ENCODE data around the gene B4GALNT1. TPM values are rescaled to one million over a fixed set of nuclear protein-coding genes. Genes with fewer than 3 reads are reported as not detected.

B4GALNT1 gene
- total RNA-seq, 1 donor from 2014 or later, result 10.8 TPM

DNA sequence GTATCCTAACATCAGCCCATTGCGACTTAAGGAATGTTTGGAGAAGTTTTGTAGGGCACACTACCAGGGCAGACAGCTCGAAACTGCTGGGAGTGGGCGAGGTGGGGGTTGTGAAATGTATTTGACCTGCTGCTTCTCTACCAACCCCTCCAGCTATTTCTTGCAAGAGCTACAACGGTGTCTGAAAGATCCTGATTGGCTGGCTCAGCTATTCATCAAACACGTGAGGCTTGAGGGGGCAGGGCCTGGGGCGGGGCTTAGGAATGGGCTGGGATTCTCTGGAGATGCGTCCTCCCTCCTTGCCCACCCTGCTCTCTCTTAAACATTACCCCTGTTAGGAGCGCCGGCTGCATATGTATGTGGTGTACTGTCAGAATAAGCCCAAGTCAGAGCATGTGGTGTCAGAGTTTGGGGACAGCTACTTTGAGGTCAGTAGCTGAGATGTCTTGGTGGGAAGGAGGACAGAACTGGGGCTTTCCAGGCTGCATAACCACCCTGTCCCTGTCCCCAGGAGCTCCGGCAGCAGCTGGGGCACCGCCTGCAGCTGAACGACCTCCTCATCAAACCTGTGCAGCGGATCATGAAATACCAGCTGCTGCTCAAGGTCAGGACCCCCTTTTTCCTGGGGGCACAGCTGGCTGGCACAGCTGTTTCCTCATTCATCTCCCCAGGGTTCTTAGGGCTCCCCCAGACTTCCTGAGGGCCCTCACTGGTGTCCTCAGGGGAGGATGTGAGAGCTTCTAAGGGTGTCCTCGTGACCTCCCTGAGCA lies 18.6 kb downstream of the B4GALNT1 start:
- peaks cover 60% of the 10 kb centered on the region for H3K27me3 Mint-ChIP-seq (ENCODE audit: low read depth)
- H3K9me3 Mint-ChIP-seq, result no peaks in the 10 kb centered on the region
- intact Hi-C loops (cut with micrococcal nuclease), result no loop called here
- no peak overlapping the region for H3K4me3 Mint-ChIP-seq (ENCODE audit: low read depth)
- H3K27ac Mint-ChIP-seq, result no peak overlapping the region
- H3K4me1 Mint-ChIP-seq (ENCODE audit: low read depth), result peaks cover 5% of the 10 kb centered on the region
- no peak for DNase-seq (ENCODE audit: low spot score)
- H3K36me3 Mint-ChIP-seq (ENCODE audit: low read depth), result no peaks in the 10 kb centered on the region

DNA sequence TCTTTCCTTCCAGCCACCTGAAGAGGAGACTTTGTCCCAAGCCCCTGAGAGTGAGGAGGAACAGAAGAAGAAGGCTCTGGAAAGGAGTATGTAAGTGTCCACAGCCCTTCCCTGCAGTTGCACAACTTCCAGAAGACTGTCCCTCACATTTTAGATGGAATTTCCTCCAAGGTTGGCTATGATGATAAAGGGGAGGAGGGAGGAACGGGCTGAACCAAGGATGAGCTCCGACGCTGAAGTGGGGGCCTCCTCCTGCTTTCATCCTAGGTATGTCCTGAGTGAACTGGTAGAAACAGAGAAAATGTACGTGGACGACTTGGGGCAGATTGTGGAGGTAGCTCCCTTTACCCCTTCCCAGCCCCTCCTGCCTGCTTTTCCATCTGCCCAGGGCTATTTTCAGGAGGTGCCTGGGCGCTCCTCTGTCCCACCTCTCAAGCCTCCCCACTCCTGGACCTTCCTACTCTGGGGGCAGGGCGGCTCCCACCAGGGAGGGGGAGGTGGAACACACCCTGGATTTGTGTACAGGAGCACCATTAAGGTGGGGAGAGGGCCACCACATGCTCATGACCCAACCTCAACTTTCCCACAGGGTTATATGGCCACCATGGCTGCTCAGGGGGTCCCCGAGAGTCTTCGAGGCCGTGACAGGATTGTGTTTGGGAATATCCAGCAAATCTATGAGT lies 19.4 kb downstream of the B4GALNT1 start:
- Mint-ChIP-seq H3K27me3 (ENCODE audit: low read depth) (peaks cover 53% of the 10 kb centered on the region), H3K36me3 (ENCODE audit: low read depth) (no peaks in the 10 kb centered on the region)
- intact Hi-C loops (cut with micrococcal nuclease), result no loop called here

DNA sequence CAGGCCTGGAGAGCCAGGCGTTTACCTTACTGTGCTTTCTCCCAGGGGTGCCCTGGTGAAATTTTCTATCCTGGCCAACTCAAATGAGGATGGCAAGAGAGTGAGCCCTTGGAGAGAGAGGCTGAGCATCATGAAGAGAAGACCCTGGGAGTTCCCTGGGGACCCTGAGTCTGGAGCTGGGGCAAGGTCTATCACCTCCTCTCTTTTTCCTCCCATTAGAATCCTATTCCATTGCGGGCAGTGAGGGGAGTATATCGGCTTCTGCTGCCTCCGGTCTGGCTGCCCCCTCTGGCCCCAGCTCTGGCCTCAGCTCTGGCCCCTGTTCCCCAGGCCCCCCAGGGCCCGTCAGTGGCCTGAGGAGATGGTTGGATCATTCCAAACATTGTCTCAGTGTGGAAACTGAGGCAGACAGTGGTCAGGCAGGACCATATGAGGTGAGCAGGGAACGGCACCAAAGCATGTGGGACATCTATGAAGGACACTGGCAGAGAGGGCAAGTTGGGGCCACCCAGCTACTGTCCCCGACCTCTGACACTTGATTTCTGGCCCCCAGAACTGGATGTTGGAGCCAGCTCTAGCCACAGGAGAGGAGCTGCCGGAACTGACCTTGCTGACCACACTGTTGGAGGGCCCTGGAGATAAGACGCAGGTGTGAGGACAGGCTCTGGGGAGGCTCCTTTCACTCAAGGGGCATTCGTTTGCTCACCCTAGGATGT lies 20.1 kb downstream of the B4GALNT1 start:
- intact Hi-C loops (cut with micrococcal nuclease), result no loop called here
- DNase-seq (ENCODE audit: low spot score), result no peak

More for the DNA sequence above, 19.4 kb downstream of the B4GALNT1 start:
- no peak for DNase-seq (ENCODE audit: low spot score)
- Mint-ChIP-seq H3K27ac (no peak overlapping the region), H3K4me3 (ENCODE audit: low read depth) (no peak overlapping the region), H3K4me1 (ENCODE audit: low read depth) (peaks cover 2% of the 10 kb centered on the region), H3K9me3 (no peaks in the 10 kb centered on the region)

DNA sequence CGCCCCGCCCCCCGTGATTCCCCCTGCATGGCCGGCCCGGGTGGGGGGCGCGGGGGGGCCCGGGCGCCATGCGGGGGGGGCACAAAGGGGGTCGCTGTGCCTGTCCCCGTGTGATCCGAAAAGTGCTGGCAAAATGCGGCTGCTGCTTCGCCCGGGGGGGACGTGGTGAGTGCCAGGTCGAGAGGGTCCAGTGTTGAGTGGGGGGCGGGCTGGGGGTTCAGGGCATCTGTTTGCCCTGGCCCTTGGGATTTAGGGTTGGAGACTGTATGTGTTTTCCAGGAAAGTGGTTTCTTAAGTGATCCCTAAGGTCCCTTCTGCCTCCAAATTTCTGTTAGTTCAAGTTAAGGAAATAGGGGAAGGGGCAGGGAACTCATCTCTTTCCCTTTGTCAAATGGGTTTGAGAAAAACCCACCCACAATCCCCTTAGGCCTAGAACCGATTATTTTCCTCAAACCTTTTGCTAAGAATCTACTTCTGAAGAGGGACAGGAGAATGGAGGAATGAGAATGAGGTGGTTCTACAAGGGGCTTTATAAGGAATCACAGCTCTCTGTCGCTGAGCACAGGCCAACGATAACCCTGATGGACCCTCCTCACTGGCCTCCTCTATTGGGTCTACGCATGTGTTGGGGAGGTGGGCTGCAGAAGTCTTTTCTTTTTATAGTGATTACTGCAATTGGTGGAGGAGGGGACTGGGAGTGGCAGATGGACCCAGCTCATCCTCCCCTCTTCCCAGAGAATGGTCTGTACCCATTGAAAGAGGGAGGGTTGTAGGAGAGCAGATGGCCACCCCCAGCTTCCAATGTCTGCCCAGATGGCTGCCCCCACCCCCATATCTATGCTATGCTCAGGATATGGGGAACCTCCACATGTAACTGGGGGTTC lies 20.9 kb downstream of the B4GALNT1 start:
- Mint-ChIP-seq H3K4me1 (ENCODE audit: low read depth) (peaks cover 2% of the 10 kb centered on the region), H3K36me3 (ENCODE audit: low read depth) (no peaks in the 10 kb centered on the region), H3K9me3 (no peaks in the 10 kb centered on the region), H3K27ac (no peak overlapping the region), H3K27me3 (ENCODE audit: low read depth) (peaks cover 41% of the 10 kb centered on the region), H3K4me3 (ENCODE audit: low read depth) (peak overlapping the region; percentile 56)
- intact Hi-C loops (cut with micrococcal nuclease), result no loop called here
- DNase-seq (ENCODE audit: low spot score), result no peak

More for the DNA sequence above, 20.1 kb downstream of the B4GALNT1 start:
- peaks cover 2% of the 10 kb centered on the region for H3K4me1 Mint-ChIP-seq (ENCODE audit: low read depth)
- no peaks in the 10 kb centered on the region for H3K9me3 Mint-ChIP-seq
- peaks cover 49% of the 10 kb centered on the region for H3K27me3 Mint-ChIP-seq (ENCODE audit: low read depth)
- no peak overlapping the region for H3K27ac Mint-ChIP-seq
- no peaks in the 10 kb centered on the region for H3K36me3 Mint-ChIP-seq (ENCODE audit: low read depth)
- no peak overlapping the region for H3K4me3 Mint-ChIP-seq (ENCODE audit: low read depth)

DNA sequence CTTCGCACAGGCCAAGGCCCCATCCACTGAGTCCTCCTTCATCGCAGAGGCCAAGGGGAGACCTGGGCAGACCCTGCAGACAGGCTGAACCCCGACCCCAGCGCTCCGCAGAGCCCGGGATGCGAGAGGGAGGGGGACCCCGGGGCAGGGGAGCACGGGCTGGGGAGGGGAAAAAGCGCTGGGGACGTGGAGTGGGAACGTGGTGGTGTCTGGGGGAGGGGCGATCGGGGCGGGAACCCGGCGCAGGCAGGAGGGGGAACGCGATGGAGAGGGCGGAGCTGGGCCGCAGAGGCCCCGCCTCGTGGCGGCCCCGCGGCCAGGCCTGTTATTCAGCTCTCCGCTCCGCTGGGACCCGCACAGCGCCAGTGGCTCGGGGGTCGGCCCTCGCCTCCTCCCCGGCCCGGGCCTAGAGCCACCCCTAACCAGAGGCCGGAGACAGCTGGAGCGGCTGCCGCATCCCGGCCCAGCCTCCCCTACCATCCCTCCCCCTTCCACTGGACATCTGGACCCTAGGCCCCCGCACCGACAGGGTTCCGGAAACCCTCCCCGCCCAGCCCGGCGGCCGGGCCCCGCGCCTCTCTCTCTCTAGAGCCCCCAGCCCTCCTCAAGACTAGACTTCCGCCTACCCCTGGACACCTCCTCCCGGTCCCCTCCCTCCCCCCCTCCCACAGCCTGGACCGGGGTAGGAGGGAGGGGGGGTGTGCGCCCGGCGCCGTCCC lies 21.7 kb downstream of the B4GALNT1 start, which contains the start of gene ARHGEF25:
Gene ARHGEF25 (plus strand): TSS at position 328 of the 719 bp plus-strand sequence. CDS start 460 bp downstream, outside the sequence.
- Mint-ChIP-seq H3K27me3 (ENCODE audit: low read depth) (peaks cover 34% of the 10 kb centered on the region), H3K27ac (no peak within 1 kb of the TSS)
- intact Hi-C loops (cut with micrococcal nuclease), result no loop called here

DNA sequence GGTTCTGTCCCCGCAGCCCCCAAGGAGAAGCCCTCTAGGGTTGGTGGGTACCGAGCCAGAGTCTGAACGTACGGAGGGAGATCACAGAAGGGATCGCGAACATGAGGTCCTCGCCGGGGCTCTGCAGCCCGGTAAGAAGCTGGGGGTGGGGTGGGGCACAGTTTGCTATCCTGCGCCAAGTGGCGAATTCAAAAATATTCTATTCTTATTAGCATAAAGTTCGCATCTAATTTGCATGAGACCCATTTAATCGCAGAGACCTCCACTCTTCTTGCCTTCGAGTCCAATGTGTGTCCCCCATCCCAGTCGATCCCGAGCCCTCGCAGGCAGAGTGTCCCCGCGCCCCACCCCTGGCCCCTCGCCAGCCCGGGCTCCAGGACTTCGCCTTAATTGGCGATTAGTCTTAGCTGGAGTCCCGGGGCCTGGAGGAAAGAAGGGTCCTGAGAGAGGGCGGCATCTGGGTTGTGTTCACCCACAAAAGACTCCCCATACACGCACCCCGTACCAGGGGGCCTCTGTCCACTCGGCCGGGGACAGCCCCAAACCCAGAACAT lies 22.4 kb downstream of the B4GALNT1 start:
- H3K4me3 Mint-ChIP-seq (ENCODE audit: low read depth), result peak overlapping the region; percentile 73
- H3K36me3 Mint-ChIP-seq (ENCODE audit: low read depth), result no peaks in the 10 kb centered on the region
- H3K27ac Mint-ChIP-seq, result no peak overlapping the region
- peaks cover 28% of the 10 kb centered on the region for H3K27me3 Mint-ChIP-seq (ENCODE audit: low read depth)
- intact Hi-C loops (cut with micrococcal nuclease), result no loop called here
- no peaks in the 10 kb centered on the region for H3K9me3 Mint-ChIP-seq
- DNase-seq (ENCODE audit: low spot score), result no peak
- peaks cover 6% of the 10 kb centered on the region for H3K4me1 Mint-ChIP-seq (ENCODE audit: low read depth)

More for the DNA sequence above, 21.7 kb downstream of the B4GALNT1 start, which contains the start of gene ARHGEF25:
- Mint-ChIP-seq H3K4me1 (ENCODE audit: low read depth) (peaks cover 3% of the 10 kb centered on the region), H3K36me3 (ENCODE audit: low read depth) (no peaks in the 10 kb centered on the region), H3K9me3 (no peaks in the 10 kb centered on the region), H3K4me3 (ENCODE audit: low read depth) (peak within 1 kb of the TSS; percentile 73)
- DNase-seq (ENCODE audit: low spot score), result no peak

DNA sequence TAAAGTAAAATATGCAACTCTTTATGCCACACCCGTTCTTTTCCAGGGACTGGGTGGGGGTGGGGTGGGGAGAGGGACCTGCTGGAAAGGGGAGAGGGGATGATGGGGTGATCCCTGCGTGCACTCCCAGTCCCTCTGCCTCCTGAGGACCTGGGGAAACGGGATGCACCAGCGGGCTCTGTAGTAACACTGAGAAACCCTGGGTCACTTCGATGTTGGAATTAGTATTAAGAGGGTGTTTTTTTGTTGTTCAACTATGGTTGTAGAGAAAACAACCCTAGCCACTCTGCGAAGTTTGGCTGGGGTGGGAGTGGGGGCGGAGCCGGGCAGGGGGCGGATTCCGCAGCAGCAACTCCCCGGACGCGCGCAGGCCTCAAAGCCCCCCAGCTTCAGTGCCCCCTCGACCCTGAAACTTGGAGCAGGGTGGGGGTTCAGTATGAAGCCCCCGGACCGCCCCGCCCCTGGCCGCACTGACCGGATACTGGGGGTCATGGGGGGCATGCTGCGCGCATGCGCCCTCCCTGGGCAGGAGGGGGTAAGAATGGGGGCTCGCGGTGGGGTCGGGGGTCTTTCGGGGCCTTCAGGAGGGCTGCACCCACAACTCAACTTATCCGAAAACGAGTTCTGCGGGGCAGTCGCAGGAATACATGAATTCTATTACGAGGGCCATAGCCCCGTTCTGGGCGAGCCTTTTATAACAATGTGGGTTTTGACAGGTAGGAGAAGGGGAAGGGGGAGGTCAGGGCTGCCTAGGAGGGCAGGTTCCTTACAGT lies 23.0 kb downstream of the B4GALNT1 start:
- Mint-ChIP-seq H3K27me3 (ENCODE audit: low read depth) (peaks cover 25% of the 10 kb centered on the region), H3K9me3 (no peaks in the 10 kb centered on the region), H3K4me1 (ENCODE audit: low read depth) (peaks cover 8% of the 10 kb centered on the region), H3K4me3 (ENCODE audit: low read depth) (peak overlapping the region; percentile 73), H3K27ac (no peak overlapping the region), H3K36me3 (ENCODE audit: low read depth) (no peaks in the 10 kb centered on the region)
- intact Hi-C loops (cut with micrococcal nuclease), result no loop called here
- no peak for DNase-seq (ENCODE audit: low spot score)

DNA sequence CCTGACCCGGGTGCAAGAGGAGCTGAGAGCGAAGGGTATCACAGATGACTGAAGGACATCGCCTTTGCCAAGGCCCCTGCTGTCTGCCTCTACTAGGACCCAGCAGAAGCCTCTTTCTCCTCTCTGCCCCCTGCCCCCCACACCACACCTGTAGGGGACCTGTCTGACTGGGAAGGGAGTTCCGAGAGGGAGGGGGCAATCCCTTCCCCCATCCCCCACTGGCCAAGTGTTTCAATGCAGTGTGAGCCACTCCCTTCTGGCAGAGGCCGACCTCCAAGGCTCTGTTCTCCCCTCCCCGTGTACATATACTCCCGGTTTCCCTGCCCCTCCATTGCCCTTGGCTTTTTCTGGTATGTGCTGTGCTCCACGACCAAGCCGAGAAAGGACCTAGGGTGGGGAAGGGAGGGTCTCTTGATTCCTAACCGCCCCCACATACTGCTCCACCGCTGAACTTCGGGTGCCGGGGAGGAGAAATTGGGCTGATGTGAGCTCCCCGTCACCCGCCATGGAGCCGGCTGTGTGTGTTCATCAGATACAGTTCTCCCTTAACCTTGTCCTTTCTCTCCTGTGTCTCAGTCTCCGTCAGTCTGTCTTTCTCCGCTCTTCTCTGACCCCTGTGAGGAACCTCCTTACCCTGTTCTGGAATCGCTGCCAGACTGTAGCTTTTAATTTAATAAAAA lies 23.8 kb downstream of the B4GALNT1 start:
- peaks cover 18% of the 10 kb centered on the region for H3K27me3 Mint-ChIP-seq (ENCODE audit: low read depth)
- H3K4me3 Mint-ChIP-seq (ENCODE audit: low read depth), result no peak overlapping the region
- H3K36me3 Mint-ChIP-seq (ENCODE audit: low read depth), result no peaks in the 10 kb centered on the region
- H3K9me3 Mint-ChIP-seq, result no peaks in the 10 kb centered on the region
- no peak overlapping the region for H3K27ac Mint-ChIP-seq
- peaks cover 10% of the 10 kb centered on the region for H3K4me1 Mint-ChIP-seq (ENCODE audit: low read depth)
- intact Hi-C loops (cut with micrococcal nuclease), result no loop called here
- no peak for DNase-seq (ENCODE audit: low spot score)

DNA sequence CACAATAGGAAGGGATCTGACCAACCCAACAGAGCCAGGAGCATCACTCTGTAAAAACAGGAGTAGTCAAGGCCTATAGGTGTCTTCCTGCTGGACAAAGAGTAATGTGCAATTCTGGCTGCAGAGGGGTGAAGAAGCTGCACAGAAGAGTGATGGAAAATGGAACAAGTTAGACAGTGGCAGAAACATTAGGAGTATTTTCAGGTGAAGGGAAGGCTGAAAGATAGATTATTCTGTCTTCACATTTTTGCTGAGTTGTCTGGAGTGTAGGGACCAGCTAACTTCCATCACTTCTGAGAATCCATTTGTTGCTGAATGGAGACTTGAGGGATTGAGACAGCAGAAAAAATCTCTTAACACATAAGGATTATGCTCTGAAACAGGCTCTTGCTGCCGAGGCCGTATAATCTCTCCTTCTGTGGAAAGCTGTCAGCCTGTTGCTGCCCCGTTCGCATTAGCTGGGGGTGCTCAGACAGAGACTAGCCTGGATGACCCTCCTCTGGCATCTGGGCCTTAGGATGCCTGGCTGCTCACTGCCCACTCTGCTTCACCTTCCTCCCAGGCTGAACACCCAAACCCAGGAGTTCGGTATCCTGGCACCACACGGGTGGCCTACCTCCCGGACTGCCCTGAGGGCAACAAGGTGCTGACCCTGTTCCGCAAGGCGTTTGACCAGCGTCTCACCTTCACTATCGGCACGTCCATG lies 24.9 kb downstream of the B4GALNT1 start:
- Mint-ChIP-seq H3K36me3 (ENCODE audit: low read depth) (peaks cover 2% of the 10 kb centered on the region), H3K27me3 (ENCODE audit: low read depth) (peaks cover 13% of the 10 kb centered on the region), H3K27ac (no peak overlapping the region), H3K4me1 (ENCODE audit: low read depth) (peaks cover 12% of the 10 kb centered on the region), H3K9me3 (no peaks in the 10 kb centered on the region), H3K4me3 (ENCODE audit: low read depth) (no peak overlapping the region)
- intact Hi-C loops (cut with micrococcal nuclease), result no loop called here
- no peak for DNase-seq (ENCODE audit: low spot score)

DNA sequence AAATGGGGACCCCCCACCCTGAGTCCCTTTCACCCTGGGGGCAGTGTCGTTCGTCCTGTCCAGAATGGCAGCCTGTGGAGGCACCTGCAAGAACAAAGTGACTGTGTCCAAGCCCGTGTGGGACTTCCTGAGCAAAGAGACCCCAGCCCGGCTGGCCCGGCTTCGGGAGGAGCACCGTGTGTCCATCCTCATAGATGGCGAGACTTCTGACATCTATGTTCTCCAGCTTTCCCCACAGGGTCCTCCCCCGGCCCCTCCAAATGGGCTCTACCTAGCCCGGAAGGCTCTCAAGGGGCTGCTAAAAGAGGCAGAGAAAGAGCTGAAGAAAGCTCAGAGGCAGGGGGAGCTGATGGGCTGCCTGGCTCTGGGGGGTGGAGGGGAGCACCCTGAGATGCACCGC lies 26.2 kb downstream of the B4GALNT1 start:
- peaks cover 3% of the 10 kb centered on the region for H3K27me3 Mint-ChIP-seq (ENCODE audit: low read depth)
- no peaks in the 10 kb centered on the region for H3K9me3 Mint-ChIP-seq
- H3K4me3 Mint-ChIP-seq (ENCODE audit: low read depth), result no peak overlapping the region
- intact Hi-C loops (cut with micrococcal nuclease), result no loop called here
- H3K4me1 Mint-ChIP-seq (ENCODE audit: low read depth), result peaks cover 12% of the 10 kb centered on the region
- peaks cover 13% of the 10 kb centered on the region for H3K36me3 Mint-ChIP-seq (ENCODE audit: low read depth)
- no peak for DNase-seq (ENCODE audit: low spot score)
- no peak overlapping the region for H3K27ac Mint-ChIP-seq
